Fibroblast of lung (primary cell): Measurements from ENCODE around the gene VIPR2.

ENCODE experiments used
- EZH2 ChIP-seq: IDR thresholded peaks from 2 replicates; pipeline ENCODE4 v1.5.1; 2012; ENCODE audit warnings: low read length, control low read depth, mild to moderate bottlenecking; ENCODE audit errors: missing control alignments
- TF ChIP-seq, protein P1 (sequence below), 2 donors: IDR thresholded peaks in 1 of 2; conservative IDR thresholded peaks in 1 of 2; 1 replicate in 1 of 2; 2 replicates in 1 of 2; pipeline ENCODE4 v1.5.1; 2011 to 2012; ENCODE audit warnings: low read length in 2 of 2, control low read depth in 1 of 2, inconsistent platforms in 1 of 2, low read depth in 1 of 2, mild to moderate bottlenecking in 1 of 2

DNA sequence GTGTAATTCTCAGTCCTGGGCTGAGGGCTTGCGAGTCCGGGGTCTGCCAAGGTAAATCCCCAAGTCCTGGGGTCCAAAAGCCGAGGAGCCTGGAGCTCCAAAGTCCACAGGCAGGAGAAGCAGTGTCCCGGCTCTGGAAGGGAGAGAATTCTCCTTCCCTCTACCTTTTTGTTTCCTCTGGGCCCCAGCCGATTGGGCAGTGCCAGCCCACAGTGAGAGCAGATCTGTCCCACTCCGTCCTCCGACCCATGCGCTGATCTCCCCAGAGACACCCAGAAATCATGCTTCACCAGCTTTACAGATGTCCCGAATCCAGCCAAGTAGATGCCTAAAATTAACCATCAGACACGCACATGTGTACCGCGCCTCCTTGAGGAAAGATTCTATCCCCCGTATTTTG lies 8.1 kb upstream of the VIPR2 start:
- TF ChIP-seq, protein P1, sequence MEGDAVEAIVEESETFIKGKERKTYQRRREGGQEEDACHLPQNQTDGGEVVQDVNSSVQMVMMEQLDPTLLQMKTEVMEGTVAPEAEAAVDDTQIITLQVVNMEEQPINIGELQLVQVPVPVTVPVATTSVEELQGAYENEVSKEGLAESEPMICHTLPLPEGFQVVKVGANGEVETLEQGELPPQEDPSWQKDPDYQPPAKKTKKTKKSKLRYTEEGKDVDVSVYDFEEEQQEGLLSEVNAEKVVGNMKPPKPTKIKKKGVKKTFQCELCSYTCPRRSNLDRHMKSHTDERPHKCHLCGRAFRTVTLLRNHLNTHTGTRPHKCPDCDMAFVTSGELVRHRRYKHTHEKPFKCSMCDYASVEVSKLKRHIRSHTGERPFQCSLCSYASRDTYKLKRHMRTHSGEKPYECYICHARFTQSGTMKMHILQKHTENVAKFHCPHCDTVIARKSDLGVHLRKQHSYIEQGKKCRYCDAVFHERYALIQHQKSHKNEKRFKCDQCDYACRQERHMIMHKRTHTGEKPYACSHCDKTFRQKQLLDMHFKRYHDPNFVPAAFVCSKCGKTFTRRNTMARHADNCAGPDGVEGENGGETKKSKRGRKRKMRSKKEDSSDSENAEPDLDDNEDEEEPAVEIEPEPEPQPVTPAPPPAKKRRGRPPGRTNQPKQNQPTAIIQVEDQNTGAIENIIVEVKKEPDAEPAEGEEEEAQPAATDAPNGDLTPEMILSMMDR (conservative IDR thresholded peaks at IDR 0.05 in 1 of 2, IDR thresholded peaks at IDR 0.05 in 1 of 2; ENCODE audit: low read depth in 1 of 2, low read length in 2 of 2) = no peak
- TF ChIP-seq EZH2 = no peak
